ENCODE measurements around the gene APOA4.
"Not testable (repeated sequence)": the region's sequence is repeated elsewhere in the genome, so short reads cannot be mapped to it uniquely, and the experiment has no call there.

Gene APOA4

DNA sequence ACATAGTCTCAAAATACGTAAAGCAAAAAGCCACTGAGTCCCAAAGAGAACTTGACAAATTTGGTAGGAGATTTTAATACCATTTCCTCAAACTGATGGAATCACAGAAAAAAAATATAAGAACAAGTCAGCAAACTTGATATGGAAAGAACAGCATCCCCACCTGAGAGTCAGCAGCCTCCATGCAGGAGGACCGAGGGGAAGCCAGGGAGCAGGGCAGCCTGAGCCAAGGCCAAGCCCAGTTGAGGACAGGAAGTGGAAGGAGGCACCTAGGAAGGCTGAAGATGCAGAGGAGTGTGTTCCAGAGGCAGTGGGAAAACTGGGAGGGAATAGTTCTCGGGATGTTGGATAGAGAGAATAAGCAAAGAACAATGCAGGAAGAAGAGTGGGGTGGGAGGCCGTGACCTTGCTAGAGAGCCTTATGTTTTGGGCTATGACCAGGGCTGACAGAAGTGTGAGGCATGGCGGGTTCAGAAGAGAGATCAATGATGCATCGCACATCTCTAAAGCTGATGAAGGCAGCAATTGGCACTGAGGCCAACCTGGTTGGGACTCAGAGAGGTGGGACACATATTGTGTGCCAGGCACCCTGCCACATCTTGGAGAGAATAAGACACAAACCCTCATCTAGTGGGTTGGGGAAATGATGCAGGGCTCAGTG lies 15.4 kb downstream of the APOA4 start:
- Mint-ChIP-seq H3K36me3 (no peaks in the 10 kb centered on the region), H3K27ac (no peak overlapping the region), H3K9me3 (no peaks in the 10 kb centered on the region), H3K27me3 (peaks cover 28% of the 10 kb centered on the region), H3K4me1 (no peaks in the 10 kb centered on the region), H3K4me3 (no peak overlapping the region)
- no peak for ATAC-seq

DNA sequence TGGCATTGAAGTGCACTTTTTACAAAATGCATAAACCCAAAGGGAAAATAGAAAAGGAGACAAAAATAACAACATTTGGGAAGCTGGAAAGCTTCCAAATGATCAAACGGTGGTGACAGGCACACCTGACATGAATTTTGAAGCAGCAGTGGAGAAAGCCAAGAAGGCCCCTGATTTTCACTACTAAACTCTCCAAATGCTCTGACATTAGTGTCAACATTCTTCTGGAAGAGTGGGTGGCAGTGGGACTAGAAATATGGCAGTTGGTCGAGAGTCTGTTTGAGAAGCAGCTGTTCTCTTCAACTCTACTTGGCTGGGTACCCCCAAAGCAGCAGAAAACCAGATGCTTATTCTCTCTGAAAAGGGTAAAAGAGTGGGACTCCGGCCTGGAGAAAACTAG lies 19.1 kb downstream of the APOA4 start:
- H3K4me1 Mint-ChIP-seq = no peaks in the 10 kb centered on the region
- H3K27ac Mint-ChIP-seq = no peak overlapping the region
- H3K4me3 Mint-ChIP-seq = no peak overlapping the region
- ATAC-seq = no peak
- H3K36me3 Mint-ChIP-seq = no peaks in the 10 kb centered on the region
- peaks cover 34% of the 10 kb centered on the region for H3K27me3 Mint-ChIP-seq
- no peaks in the 10 kb centered on the region for H3K9me3 Mint-ChIP-seq

DNA sequence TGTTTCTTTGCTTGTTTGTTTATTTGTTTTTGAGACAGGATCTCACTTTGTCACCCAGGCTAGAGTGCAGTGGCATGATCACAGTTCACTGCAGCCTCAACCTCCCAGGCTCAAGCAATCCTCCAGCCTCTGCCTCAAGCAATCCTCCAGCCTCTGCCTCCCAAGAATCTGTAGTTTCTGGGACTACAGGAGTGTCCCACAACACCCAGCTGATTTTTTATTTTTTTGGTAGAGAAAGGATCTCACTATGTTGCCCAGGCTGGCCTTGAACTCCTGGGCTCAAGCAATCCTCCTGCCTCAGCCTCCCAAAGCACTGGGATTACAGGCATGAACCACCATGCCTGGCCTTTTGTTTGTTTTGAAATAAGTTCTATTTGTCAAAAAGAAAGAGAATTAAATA lies 21.4 kb downstream of the APOA4 start:
- not testable (repeated sequence) for H3K36me3 Mint-ChIP-seq, ATAC-seq, H3K4me1 Mint-ChIP-seq, H3K27ac Mint-ChIP-seq, H3K9me3 Mint-ChIP-seq, H3K4me3 Mint-ChIP-seq
- peaks cover 20% of the 10 kb centered on the region for H3K27me3 Mint-ChIP-seq

DNA sequence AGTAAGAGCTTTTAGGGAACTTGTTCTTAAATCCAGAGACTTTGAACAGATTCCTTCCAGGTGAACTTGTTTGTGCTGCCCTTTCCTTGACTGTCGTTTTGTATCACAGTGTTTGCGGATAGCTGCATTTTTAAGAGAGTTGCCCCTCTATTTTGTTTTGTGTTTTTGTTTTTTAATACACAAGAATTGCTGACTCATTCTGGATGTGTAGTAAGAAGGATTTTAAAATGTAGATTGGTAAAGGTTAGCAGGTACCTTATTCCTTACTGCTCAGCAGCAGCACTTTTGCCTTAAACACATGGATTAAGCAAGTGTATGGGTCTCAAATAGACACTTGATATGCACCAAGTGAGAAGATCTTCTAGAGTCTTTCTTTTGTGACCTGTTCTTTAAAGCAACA lies 22.5 kb downstream of the APOA4 start:
- no peak overlapping the region for H3K27ac Mint-ChIP-seq

DNA sequence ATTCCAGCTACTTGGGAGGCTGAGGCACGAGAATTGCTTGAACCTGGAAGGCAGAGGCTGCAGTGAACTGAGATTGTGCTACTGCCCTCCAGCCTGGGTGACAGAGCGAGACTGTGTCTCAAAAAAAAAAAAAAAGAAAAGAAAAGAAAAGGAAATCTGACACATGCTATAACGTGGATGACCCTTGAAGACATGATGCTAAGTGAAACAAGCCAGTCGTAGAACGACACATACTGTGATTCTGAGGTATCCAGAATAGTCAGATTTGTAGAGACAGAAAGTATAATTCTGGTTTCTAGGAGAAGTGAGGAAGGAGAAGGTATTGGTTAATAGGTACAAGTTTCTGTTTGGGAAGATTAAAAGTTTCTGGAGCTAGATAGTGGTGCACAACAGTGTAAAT lies 24.7 kb downstream of the APOA4 start:
- Mint-ChIP-seq H3K9me3 (no peaks in the 10 kb centered on the region), H3K4me3 (no peak overlapping the region), H3K27ac (no peak overlapping the region), H3K36me3 (no peaks in the 10 kb centered on the region), H3K27me3 (peaks cover 16% of the 10 kb centered on the region), H3K4me1 (no peaks in the 10 kb centered on the region)
- no peak for ATAC-seq

More for the DNA sequence above, 22.5 kb downstream of the APOA4 start:
- Mint-ChIP-seq H3K36me3 (no peaks in the 10 kb centered on the region), H3K27me3 (peaks cover 16% of the 10 kb centered on the region), H3K9me3 (no peaks in the 10 kb centered on the region), H3K4me3 (no peak overlapping the region), H3K4me1 (no peaks in the 10 kb centered on the region)
- no peak for ATAC-seq

DNA sequence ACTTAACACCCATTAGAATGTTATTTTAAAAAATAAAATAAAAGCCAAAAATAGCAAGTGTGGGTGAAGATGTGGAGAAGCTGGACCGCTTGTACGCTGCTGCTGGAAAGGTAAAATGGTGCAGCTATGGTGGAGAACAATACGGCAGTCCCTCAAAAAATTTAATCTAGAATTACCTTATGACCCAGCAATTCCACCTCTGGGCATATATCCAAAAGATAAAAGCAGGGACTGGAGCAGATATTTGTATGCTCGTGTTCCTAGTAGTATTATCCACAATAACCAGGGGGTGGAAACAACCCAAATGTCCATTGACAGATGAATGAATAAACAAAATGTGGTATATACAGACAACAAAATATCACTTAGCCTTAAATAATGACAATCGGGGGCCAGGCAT lies 25.3 kb downstream of the APOA4 start:
- H3K27me3 Mint-ChIP-seq = peaks cover 16% of the 10 kb centered on the region
- no peaks in the 10 kb centered on the region for H3K36me3 Mint-ChIP-seq
- no peaks in the 10 kb centered on the region for H3K4me1 Mint-ChIP-seq
- no peaks in the 10 kb centered on the region for H3K9me3 Mint-ChIP-seq
- H3K27ac Mint-ChIP-seq = no peak overlapping the region
- no peak for ATAC-seq
- H3K4me3 Mint-ChIP-seq = no peak overlapping the region

DNA sequence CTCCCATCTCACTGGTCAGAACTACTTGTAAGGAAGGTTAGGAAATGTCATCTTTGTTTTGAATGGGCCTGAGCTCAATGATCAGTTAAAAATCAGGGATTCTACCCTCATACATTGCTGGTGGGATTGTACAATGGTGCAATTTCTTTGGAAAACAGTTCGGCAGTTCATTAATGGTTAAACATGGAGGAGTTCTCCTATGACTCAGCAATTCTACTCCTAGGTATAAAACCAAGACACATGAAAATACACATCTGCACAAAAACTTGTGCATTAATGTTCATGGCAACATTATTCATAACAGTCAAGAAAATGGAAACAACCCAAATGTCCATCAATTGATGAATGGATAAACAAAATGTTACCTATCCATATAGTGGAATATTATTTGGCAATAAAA lies 26.6 kb downstream of the APOA4 start:
- no peaks in the 10 kb centered on the region for H3K36me3 Mint-ChIP-seq
- H3K27ac Mint-ChIP-seq = no peak overlapping the region
- H3K9me3 Mint-ChIP-seq = no peaks in the 10 kb centered on the region
- no peak overlapping the region for H3K4me3 Mint-ChIP-seq
- no peaks in the 10 kb centered on the region for H3K4me1 Mint-ChIP-seq
- no peak for ATAC-seq
- peaks cover 16% of the 10 kb centered on the region for H3K27me3 Mint-ChIP-seq

DNA sequence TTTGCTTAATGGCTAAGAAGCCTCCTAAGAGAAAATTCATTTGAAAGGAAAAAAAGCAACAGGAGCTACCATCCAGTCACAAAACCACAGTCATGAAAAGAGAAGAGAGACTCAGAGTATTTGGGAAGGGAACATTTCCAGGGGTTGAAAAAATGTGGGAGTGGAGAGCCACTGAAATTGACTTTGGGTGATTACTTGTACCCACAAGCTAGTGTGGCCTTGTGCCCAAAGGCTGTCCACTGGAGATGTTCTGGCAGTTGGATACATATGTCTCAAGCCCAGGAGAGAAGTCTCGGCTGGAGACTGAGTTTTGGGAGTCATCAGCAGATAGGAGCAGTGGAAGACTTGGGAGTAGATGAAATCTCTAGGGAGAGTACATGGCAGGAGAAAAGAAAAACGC lies 28.3 kb downstream of the APOA4 start:
- Mint-ChIP-seq H3K27me3 (peaks cover 25% of the 10 kb centered on the region), H3K36me3 (no peaks in the 10 kb centered on the region), H3K27ac (no peak overlapping the region), H3K4me3 (no peak overlapping the region), H3K4me1 (peaks cover 9% of the 10 kb centered on the region), H3K9me3 (no peaks in the 10 kb centered on the region)
- ATAC-seq = no peak

DNA sequence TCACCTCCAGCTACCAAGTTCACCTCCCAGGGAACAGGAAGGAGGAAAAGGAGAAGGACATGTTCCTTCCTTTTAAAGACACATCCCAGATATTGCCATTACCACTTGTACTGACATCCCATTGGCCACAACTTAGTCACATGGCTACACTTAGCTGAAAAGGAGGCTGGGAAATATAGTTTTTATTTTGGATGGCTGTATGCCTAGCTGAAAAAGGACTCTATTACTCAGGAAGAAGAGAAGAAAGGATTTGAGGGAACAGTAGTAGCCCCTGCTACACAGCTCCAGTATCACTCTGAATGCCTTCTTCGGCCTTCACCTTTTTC lies 29.4 kb downstream of the APOA4 start:
- Mint-ChIP-seq H3K27ac (no peak overlapping the region), H3K4me3 (no peak overlapping the region), H3K27me3 (peaks cover 16% of the 10 kb centered on the region), H3K4me1 (peaks cover 10% of the 10 kb centered on the region), H3K36me3 (no peaks in the 10 kb centered on the region), H3K9me3 (no peaks in the 10 kb centered on the region)
- ATAC-seq = no peak

DNA sequence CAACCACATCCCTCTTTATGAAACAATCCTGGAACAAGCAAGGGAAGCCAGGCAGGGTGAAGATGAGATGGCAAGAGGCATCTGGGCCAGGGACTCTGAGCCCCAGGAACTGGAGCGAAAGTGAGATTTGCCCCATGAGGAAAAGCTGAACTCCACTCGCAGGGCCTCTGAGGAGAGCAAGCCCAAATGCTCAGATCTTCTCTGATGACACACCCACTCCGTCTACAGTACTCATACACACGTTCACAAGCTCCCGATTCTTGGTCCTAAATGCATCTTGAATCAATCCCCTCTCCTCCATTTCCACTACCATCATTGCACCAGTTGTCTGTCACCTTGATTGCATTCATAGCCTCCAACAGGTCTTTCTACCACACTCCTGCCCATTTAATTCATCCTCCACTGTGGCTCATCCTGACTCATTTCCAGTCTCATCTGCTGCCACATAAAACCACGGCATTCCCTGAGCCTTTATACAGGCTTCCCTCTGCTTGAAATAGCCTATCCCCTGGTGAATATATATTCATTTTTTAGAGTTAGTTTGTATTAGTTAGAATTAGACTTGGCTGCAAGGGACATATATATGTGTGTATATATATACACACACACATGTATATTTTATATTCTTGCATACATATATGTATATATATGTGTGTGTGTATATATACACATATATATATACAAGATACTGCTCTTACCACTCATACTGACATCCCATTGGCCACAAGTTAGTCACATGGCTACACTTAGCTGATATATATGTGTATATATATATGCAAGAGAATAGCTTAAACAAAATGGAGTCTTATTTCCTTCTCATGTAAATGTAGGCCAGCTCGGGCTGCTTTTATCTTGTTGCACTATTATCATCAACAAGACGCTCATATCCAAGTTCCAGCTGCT lies 30.0 kb downstream of the APOA4 start:
- Mint-ChIP-seq H3K27ac (no peak overlapping the region), H3K4me1 (peaks cover 16% of the 10 kb centered on the region), H3K4me3 (no peak overlapping the region), H3K36me3 (no peaks in the 10 kb centered on the region), H3K27me3 (peaks cover 10% of the 10 kb centered on the region), H3K9me3 (no peaks in the 10 kb centered on the region)
- no peak for ATAC-seq

DNA sequence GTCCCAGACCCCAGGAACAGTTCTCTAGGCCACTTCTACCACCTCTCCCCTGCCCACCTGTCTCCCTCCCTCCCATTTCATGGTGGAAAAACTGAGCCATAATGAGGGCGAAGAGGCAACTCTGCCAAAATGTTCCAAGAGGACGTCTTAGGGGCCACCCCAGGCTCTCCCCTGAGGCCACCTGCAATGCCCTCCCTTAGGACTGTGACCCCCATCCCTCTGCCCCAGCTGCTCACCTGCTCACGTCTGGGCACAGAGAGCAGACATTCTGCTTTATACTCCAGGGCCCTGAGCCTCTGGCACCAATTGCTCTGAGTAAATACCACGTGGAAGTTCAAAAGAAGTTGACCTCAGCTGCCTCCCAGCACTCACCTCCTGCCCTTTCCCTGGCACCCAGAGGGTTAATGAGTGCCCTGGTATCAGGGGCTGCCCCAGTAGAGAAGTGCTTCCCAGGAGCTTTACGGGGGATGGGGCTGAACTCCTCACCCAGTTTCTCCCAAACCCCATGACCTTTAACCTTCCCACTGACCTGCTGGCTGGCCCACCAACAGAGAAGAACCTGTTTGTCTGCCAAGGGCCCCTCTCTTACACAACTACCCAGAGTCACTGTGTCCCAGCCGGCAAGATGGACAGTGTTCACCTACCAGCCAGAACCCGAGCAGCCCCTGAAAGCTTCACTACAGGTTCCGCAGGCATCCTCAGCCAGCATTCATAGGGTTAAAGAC lies 30.8 kb downstream of the APOA4 start:
- no peak for ATAC-seq
- H3K9me3 Mint-ChIP-seq = no peaks in the 10 kb centered on the region
- H3K27me3 Mint-ChIP-seq = peaks cover 9% of the 10 kb centered on the region
- peaks cover 18% of the 10 kb centered on the region for H3K4me1 Mint-ChIP-seq
- H3K4me3 Mint-ChIP-seq = no peak overlapping the region
- peaks cover under 1% of the 10 kb centered on the region for H3K36me3 Mint-ChIP-seq
- no peak overlapping the region for H3K27ac Mint-ChIP-seq

DNA sequence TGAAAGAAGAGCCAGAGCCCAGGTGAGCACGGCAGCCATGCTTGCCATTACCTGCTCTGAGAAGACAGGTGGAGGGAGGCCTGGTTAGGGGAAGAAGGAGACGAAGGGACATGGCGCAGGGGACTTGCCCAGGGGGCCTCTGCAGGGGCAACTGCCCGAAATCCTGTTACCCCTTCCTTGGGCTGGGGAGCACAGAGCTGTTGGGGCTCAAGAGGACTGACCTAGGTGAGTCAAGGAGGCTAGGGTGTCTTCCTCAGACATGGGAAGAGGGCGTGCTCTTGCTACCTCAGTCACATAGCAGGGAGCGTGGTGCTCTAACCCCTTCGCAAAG lies 31.3 kb downstream of the APOA4 start, which contains the start of gene APOA5:
APOA5 (minus strand) TSS at position 67 of the 331 bp plus-strand sequence; CDS start at position 48, 19 bp downstream.
- H3K27ac Mint-ChIP-seq = no peak within 1 kb of the TSS
- no peaks in the 10 kb centered on the region for H3K9me3 Mint-ChIP-seq
- H3K36me3 Mint-ChIP-seq = peaks cover 5% of the 10 kb centered on the region
- no peak for ATAC-seq
- no peak within 1 kb of the TSS for H3K4me3 Mint-ChIP-seq
- peaks cover 9% of the 10 kb centered on the region for H3K27me3 Mint-ChIP-seq
- peaks cover 23% of the 10 kb centered on the region for H3K4me1 Mint-ChIP-seq

DNA sequence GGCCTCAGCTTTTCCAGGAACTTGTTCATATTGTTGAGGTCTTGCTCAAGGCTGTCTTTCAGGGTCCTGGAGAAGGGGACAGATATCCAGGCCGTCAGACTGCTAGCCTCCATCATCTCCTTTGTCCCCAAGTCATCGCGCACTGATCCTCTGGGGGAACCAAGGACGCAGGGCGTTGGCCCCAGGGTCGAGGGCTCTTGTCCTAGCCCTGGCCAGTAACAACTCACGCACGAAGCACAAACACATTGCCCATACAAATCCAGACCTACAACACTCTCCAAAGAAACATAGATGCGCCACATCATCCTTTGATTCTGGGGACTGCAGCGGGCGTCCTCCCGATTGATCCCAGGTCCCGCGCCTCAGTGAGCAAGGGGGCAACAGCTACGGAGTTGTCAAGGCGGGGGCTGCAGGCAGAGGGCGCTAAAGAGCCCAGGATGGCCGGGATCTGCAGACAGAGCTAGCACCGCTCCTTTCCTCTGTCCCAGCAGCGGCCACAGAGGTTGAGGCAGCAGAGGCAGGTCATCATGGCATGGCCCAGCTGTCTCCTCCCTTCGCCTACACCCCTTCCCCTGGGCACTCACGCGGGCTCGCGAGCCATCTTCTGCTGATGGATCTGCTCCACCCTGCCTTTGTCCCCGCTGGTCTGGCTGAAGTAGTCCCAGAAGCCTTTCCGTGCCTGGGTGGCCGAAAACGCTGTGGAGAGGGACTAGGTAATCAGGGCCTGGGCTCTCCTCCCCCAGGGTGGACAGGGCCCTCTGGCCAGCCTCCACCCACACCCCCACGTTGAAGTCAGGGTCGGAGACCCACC lies 31.9 kb downstream of the APOA4 start:
- no peak overlapping the region for H3K4me3 Mint-ChIP-seq
- ATAC-seq = peak; percentile 52
- H3K27ac Mint-ChIP-seq = no peak overlapping the region
- H3K4me1 Mint-ChIP-seq = peaks cover 24% of the 10 kb centered on the region
- H3K36me3 Mint-ChIP-seq = peaks cover 5% of the 10 kb centered on the region
- H3K27me3 Mint-ChIP-seq = peaks cover 9% of the 10 kb centered on the region
- no peaks in the 10 kb centered on the region for H3K9me3 Mint-ChIP-seq

DNA sequence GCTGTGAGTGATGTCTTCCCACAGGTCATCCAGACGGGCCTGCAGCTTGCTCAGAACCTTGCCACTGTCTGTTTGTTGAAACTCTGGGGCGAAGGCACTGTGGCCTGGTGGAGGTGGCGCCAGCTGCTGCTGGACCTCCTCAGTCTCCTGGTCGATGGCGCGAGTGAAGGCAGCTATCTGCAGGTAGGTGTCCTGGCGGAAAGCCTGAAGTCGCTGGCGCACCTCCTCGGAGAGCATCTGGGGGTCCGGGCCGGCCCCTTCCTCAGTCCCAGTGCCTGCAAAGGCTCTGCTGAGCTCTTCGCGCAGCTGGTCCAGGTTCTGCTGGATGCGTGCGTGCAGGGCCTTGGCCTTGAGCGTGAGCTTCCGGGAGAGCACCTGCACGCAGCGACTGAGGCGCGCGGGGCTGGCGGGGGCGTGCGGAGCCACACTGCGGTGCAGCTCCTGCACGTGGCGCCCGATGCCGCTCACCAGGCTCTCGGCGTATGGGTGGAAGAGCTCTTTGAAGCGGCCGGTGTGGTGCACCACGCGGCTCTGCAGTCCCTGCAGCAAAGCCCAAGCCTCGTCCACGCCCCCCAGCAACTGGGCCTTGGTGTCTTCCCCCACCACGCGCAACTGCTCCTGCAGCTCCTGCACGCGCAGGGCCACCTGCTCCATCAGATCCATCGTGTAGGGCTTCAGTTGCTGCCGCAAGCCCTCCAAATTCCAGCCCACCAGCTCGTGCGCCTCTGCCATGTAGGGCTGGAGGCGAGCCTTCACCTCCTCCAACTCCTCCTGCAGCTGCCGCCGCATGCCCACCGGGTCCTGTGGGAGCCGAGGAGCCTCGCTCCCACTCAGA lies 32.7 kb downstream of the APOA4 start:
- Mint-ChIP-seq H3K4me1 (peaks cover 24% of the 10 kb centered on the region), H3K9me3 (no peaks in the 10 kb centered on the region), H3K27me3 (peaks cover 9% of the 10 kb centered on the region), H3K27ac (no peak overlapping the region), H3K36me3 (peaks cover 10% of the 10 kb centered on the region), H3K4me3 (no peak overlapping the region)
- ATAC-seq = no peak

Data from stimulated activated memory B cell treated with anti-CD40 and anti-IgM and Interleukin-4, amounts not matched to agents 10 μg/mL and 1 μg/mL and 100 μg/mL, for 72 hours (primary cell).